ENCODE data around the gene EIF4H.
"Not testable (repeated sequence)": the region's sequence is repeated elsewhere in the genome, so short reads cannot be mapped to it uniquely, and the experiment has no call there.

Gene EIF4H

GRCh38 chr7:74173866-74174605, at the start of gene EIF4H:
Gene EIF4H (plus strand): TSS chr7:74174356. CDS start chr7:74174384, 28 bp downstream.
- peak in 1 of 2 experiments; percentile 47 for DNase-seq

GRCh38 chr7:74126220-74126880, 47.8 kb upstream of the EIF4H start:
- DNase-seq, result no peak

- no peak for DNase-seq
Observed at GRCh38 chr7:74129887-74130286, 44.3 kb upstream of the EIF4H start.

GRCh38 chr7:74130518-74130917, 43.6 kb upstream of the EIF4H start:
- DNase-seq, result no peak

- DNase-seq, result no peak
Observed at GRCh38 chr7:74134117-74134620, 40.0 kb upstream of the EIF4H start.

- no peak for DNase-seq
Observed at GRCh38 chr7:74138334-74138867, 35.8 kb upstream of the EIF4H start.

GRCh38 chr7:74138945-74139843, 35.0 kb upstream of the EIF4H start:
- no peak for DNase-seq

GRCh38 chr7:74141705-74142104, 32.5 kb upstream of the EIF4H start:
- DNase-seq, result no peak

- no peak for DNase-seq
Observed at GRCh38 chr7:74143383-74143782, 30.8 kb upstream of the EIF4H start.

- DNase-seq, result no peak
Observed at GRCh38 chr7:74148491-74148890, 25.7 kb upstream of the EIF4H start.

- no peak for DNase-seq
Observed at GRCh38 chr7:74149071-74149470, 25.1 kb upstream of the EIF4H start.

- DNase-seq, result no peak
Observed at GRCh38 chr7:74149603-74150002, 24.6 kb upstream of the EIF4H start.

- DNase-seq, result no peak
Observed at GRCh38 chr7:74153736-74154135, 20.4 kb upstream of the EIF4H start.

GRCh38 chr7:74155810-74156395, 18.3 kb upstream of the EIF4H start:
- DNase-seq, result no peak

- DNase-seq, result no peak
Observed at GRCh38 chr7:74157605-74158004, 16.6 kb upstream of the EIF4H start.

GRCh38 chr7:74164985-74165456, 9.1 kb upstream of the EIF4H start:
- no peak for DNase-seq

GRCh38 chr7:74165867-74166593, 8.1 kb upstream of the EIF4H start:
- DNase-seq, result no peak

- not testable (repeated sequence) for DNase-seq
Observed at GRCh38 chr7:74167324-74167723, 6.8 kb upstream of the EIF4H start.

- DNase-seq, result no peak
Observed at GRCh38 chr7:74173074-74173473, 1.1 kb upstream of the EIF4H start.

GRCh38 chr7:74173491-74173865, 678 bp upstream of the EIF4H start:
- DNase-seq, result no peak

GRCh38 chr7:74174606-74175082, 488 bp downstream of the EIF4H start:
- DNase-seq, result no peak

- no peak for DNase-seq
Observed at GRCh38 chr7:74175340-74175739, 1.2 kb downstream of the EIF4H start.

All from cerebellar nuclear complex (tissue), 1 donor.